Measurements from ENCODE around the gene ANKRD55.

DNA sequence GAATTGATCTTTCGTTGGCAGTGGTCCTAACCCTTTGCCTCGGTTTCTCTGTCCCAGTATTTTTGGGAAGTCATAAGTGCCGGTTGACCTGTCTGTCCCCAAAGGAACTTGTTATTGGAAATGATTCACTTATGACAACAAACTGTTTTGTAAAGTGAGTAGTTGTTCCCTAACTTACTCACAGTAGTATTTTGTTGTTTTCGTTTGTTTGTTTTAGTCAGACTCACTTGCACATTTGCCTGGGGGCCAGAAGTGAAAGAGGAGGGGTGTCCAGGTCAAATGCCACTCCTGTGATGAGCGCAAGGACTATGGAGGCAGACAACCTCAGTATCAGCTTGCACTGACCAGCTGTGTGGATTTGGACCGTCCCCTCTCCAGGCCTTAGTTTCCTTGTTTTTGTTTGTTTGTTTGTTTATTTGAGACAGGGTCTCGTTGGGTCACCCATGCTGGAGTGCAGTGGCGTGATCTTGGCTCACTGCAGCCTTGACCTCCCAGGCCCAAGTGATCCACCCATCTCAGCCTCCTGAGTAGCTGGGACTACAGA is 47.3 kb downstream of the ANKRD55 start:
- TF ChIP-seq, protein P1, sequence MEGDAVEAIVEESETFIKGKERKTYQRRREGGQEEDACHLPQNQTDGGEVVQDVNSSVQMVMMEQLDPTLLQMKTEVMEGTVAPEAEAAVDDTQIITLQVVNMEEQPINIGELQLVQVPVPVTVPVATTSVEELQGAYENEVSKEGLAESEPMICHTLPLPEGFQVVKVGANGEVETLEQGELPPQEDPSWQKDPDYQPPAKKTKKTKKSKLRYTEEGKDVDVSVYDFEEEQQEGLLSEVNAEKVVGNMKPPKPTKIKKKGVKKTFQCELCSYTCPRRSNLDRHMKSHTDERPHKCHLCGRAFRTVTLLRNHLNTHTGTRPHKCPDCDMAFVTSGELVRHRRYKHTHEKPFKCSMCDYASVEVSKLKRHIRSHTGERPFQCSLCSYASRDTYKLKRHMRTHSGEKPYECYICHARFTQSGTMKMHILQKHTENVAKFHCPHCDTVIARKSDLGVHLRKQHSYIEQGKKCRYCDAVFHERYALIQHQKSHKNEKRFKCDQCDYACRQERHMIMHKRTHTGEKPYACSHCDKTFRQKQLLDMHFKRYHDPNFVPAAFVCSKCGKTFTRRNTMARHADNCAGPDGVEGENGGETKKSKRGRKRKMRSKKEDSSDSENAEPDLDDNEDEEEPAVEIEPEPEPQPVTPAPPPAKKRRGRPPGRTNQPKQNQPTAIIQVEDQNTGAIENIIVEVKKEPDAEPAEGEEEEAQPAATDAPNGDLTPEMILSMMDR (IDR thresholded peaks at IDR 0.05): no peak
- no peak for TF ChIP-seq POLR2A (IDR thresholded peaks at IDR 0.05)

All from heart left ventricle (tissue), 13 donors.